K562 (cell line): ENCODE results near the gene ATF7IP. TPM values are rescaled to one million over a fixed set of nuclear protein-coding genes. Genes with fewer than 3 reads are reported as not detected.

Experiments
- MGA ChIP-seq: fragments of 450-650 bp; IDR thresholded peaks from 2 replicates; pipeline ENCODE4 v1.6.1; 2016; ENCODE audit warnings: mild to moderate bottlenecking, moderate library complexity
- RHOXF2B ChIP-seq: fragments of 250-450 bp; sonication (Bioruptor Pico); conservative IDR thresholded peaks from 2 replicates; pipeline ENCODE4 v1.5.1; 2021
- SIX5 ChIP-seq, 2 experiments: IDR thresholded peaks; 2 replicates each; pipeline ENCODE4 v1.6.1; 2011; ENCODE audit warnings: low read length in 2 of 2, borderline replicate concordance in 1 of 2, low read depth in 1 of 2, mild to moderate bottlenecking in 1 of 2, moderate library complexity in 1 of 2; ENCODE audit not compliant: insufficient read depth in 1 of 2
- polyA plus RNA-seq, 8 experiments: library from polyadenylated mRNA; depleted of rRNA in 4 of 8; stranded (reverse) in 5 of 8; unstranded in 3 of 8; fragments of >200 nt; fragmentation: Nextera tagmentation in 2 of 8; fragmentation: Illumina TruSeq in 1 of 8; extraction: Ambion mirVana in 2 of 8; extraction: Trizol in 1 of 8; gene quantifications; 2 replicates each; pipeline versions ENCODE4 v1.2.1 to v1.2.3, GENCODE V29; 2011 to 2014; ENCODE audit warnings: inconsistent platforms in 1 of 8, missing spikeins in 1 of 8
- total RNA-seq, 7 experiments: library from RNA; depleted of rRNA in 6 of 7; stranded (reverse); fragments of >200 nt in 6 of 7; fragmentation: Illumina TruSeq in 2 of 7; extraction: Trizol in 2 of 7; gene quantifications; 2 replicates each; pipeline versions ENCODE4 v1.2.1 to v1.2.3, GENCODE V29; 2011 to 2021; ENCODE audit warnings: low replicate concordance in 1 of 7

Gene ATF7IP
- total and polyA plus RNA-seq, 9 of the 15 experiments (the other 6 are each of a cell fraction or from before 2014, with no cell fraction given) = 2.8 to 27.1 (median 11.0) TPM

- TF ChIP-seq MGA (no peak), RHOXF2B (no peak), SIX5 (IDR thresholded peaks at IDR 0.05; ENCODE audit: borderline replicate concordance in 1 of 2, insufficient read depth in 1 of 2, low read depth in 1 of 2, low read length in 2 of 2) (no peak)
These were observed 25.0 kb downstream of the ATF7IP start (continued) for GRCh38 chr12:14390449-14390848.
